GM18951 (cell line): ENCODE data around the gene OCA2.
"Not testable (repeated sequence)": the region's sequence is repeated elsewhere in the genome, so short reads cannot be mapped to it uniquely, and the experiment has no call there.

Experiments used
- POLR2A ChIP-seq: IDR thresholded peaks from 4 replicates; pipeline ENCODE4 v1.6.1; 2011; ENCODE audit warnings: mild to moderate bottlenecking; ENCODE audit not compliant: insufficient read length, insufficient read depth; ENCODE audit errors: extremely low read depth
- in situ Hi-C: fragments of 300-500 bp; cut with MboI; formaldehyde crosslinking; loops from one replicate; pipeline ENCODE4 v1.12.0; 2022; ENCODE audit warnings: low sequenced_read_pairs, mixed read lengths, inconsistent platforms; ENCODE audit not compliant: unreplicated experiment

Gene OCA2

GRCh38 chr15:27787931-27788330 lies 311.2 kb downstream of the OCA2 start:
- in situ Hi-C loops = no loop called here
- no peak for TF ChIP-seq POLR2A

- TF ChIP-seq POLR2A = no peak
- in situ Hi-C loops = no loop called here
Measured at GRCh38 chr15:27784107-27784506, 315.0 kb downstream of the OCA2 start.

- no peak for TF ChIP-seq POLR2A
- in situ Hi-C loops = no loop called here
Measured at GRCh38 chr15:27783678-27784077, 315.4 kb downstream of the OCA2 start.

GRCh38 chr15:27782125-27782524 lies 317.0 kb downstream of the OCA2 start:
- TF ChIP-seq POLR2A = no peak

GRCh38 chr15:27776501-27776900 lies 322.6 kb downstream of the OCA2 start:
- TF ChIP-seq POLR2A = no peak
- in situ Hi-C loops = no loop called here

More at GRCh38 chr15:27782125-27782524, 317.0 kb downstream of the OCA2 start:
- in situ Hi-C loops = no loop called here

- in situ Hi-C loops = no loop called here
- TF ChIP-seq POLR2A = no peak
Measured at GRCh38 chr15:27774638-27775037, 324.5 kb downstream of the OCA2 start.

GRCh38 chr15:27774191-27774590 lies 324.9 kb downstream of the OCA2 start:
- no peak for TF ChIP-seq POLR2A
- in situ Hi-C loops = no loop called here

GRCh38 chr15:27771892-27772291 lies 327.2 kb downstream of the OCA2 start:
- TF ChIP-seq POLR2A = no peak
- in situ Hi-C loops = no loop called here

- in situ Hi-C loops = no loop called here
- no peak for TF ChIP-seq POLR2A
Measured at GRCh38 chr15:27770769-27771554, 328.2 kb downstream of the OCA2 start.

GRCh38 chr15:27770086-27770607 lies 329.0 kb downstream of the OCA2 start:
- in situ Hi-C loops = no loop called here

GRCh38 chr15:27769652-27770051 lies 329.5 kb downstream of the OCA2 start:
- in situ Hi-C loops = no loop called here
- no peak for TF ChIP-seq POLR2A

More at GRCh38 chr15:27770086-27770607, 329.0 kb downstream of the OCA2 start:
- TF ChIP-seq POLR2A = no peak

GRCh38 chr15:27768732-27769475 lies 330.2 kb downstream of the OCA2 start:
- in situ Hi-C loops = no loop called here
- no peak for TF ChIP-seq POLR2A

GRCh38 chr15:27767918-27768640 lies 331.0 kb downstream of the OCA2 start:
- in situ Hi-C loops = no loop called here
- TF ChIP-seq POLR2A = no peak

GRCh38 chr15:27767430-27767829 lies 331.7 kb downstream of the OCA2 start:
- in situ Hi-C loops = not testable (repeated sequence)

- TF ChIP-seq POLR2A = no peak
- in situ Hi-C loops = no loop called here
Measured at GRCh38 chr15:27764339-27764738, 334.8 kb downstream of the OCA2 start.
